ENCODE measurements around the gene PPP1R16B.

PPP1R16B gene

DNA sequence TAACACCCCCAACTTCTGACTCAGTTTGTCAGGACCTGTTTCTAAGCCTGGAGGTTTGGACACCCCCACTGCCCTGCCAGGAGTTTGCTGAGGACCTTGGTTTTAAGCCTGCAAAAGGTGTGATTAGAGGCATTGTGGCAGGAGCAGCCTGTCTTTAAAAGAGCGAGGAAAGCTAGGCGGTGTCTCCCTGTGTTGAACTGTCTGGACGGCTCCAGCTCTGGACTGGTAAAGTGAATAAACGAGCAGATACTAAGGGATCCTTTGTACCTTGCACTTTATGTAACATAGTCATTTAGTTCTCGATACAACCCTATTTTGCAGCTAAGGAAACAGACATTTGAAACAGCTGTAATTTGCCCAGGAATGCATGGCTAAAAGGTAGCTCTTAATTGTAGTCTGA, 135.1 kb downstream of the PPP1R16B start:
- TF ChIP-seq, protein P1, sequence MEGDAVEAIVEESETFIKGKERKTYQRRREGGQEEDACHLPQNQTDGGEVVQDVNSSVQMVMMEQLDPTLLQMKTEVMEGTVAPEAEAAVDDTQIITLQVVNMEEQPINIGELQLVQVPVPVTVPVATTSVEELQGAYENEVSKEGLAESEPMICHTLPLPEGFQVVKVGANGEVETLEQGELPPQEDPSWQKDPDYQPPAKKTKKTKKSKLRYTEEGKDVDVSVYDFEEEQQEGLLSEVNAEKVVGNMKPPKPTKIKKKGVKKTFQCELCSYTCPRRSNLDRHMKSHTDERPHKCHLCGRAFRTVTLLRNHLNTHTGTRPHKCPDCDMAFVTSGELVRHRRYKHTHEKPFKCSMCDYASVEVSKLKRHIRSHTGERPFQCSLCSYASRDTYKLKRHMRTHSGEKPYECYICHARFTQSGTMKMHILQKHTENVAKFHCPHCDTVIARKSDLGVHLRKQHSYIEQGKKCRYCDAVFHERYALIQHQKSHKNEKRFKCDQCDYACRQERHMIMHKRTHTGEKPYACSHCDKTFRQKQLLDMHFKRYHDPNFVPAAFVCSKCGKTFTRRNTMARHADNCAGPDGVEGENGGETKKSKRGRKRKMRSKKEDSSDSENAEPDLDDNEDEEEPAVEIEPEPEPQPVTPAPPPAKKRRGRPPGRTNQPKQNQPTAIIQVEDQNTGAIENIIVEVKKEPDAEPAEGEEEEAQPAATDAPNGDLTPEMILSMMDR (IDR thresholded peaks at IDR 0.05), result no peak
- Histone ChIP-seq H3K9me3 (no peaks in the 10 kb centered on the region), H3K4me1 (ENCODE audit: control insufficient read depth in 1 of 2, insufficient read depth in 1 of 2, low read depth in 1 of 2, low read length in 1 of 2) (no peaks in the 10 kb centered on the region), H3K4me3 (ENCODE audit: low read depth in 1 of 2, low read length in 1 of 2) (no peak overlapping the region), H3K36me3 (peaks cover 50% of the 10 kb centered on the region), H3K27ac (no peak overlapping the region), H3K27me3 (no peaks in the 10 kb centered on the region)

DNA sequence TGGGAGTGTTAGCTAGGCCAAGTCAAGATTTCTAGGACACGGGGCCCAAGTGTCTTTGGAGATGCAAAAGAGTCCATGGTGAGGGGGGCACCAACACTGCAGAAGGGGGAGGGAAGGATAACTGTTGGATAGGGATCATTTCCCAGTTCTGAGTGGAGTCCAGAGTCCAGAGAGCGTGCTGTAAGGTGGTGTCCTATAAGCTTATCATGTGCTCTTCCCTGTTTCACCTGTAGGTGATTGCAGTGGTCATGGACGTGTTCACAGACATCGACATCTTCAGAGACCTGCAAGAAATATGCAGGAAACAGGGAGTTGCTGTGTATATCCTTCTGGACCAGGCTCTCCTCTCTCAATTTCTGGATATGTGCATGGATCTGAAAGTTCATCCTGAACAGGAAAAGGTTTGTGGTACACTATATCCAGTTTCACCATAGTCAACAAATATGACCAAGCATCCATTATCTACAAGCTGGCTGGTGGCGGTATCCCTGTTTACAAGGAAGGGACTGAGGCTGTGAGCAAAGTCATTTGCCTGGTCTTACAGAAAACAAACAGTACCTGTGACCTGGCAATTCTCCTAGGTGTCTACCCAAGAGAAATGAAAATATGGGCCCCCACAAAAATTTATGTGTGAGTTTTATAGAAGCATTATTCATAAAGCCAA, 136.4 kb downstream of the PPP1R16B start:
- TF ChIP-seq, protein P1 (IDR thresholded peaks at IDR 0.05), result no peak
- H3K36me3 ChIP-seq, result peaks cover 50% of the 10 kb centered on the region

DNA sequence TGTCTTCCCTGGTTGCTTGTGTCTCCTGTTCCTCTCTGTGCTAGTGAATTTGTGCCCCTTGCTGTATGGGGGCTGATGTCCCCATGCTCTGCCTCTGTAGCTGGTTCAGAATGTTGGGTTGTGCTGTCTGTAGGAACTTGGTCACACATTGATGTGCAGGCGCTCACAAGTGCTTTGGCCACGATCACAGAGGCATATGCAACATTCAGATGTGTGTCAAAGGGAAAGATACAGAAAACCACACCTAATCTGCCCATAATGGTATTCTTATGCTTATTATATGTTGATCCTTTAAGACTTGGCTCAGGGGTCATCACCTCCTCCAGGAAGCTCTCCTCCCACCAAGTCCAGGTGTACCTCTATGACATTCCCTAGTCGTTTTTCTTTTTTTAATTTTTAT, 139.5 kb downstream of the PPP1R16B start:
- Histone ChIP-seq H3K9me3 (no peaks in the 10 kb centered on the region), H3K4me1 (ENCODE audit: control insufficient read depth in 1 of 2, insufficient read depth in 1 of 2, low read depth in 1 of 2, low read length in 1 of 2) (no peaks in the 10 kb centered on the region), H3K36me3 (peaks cover 55% of the 10 kb centered on the region), H3K4me3 (ENCODE audit: low read depth in 1 of 2, low read length in 1 of 2) (no peak overlapping the region), H3K27me3 (no peaks in the 10 kb centered on the region), H3K27ac (no peak overlapping the region)
- TF ChIP-seq, protein P1 (IDR thresholded peaks at IDR 0.05), result no peak

More for the DNA sequence above, 136.4 kb downstream of the PPP1R16B start:
- H3K4me3 ChIP-seq (ENCODE audit: low read depth in 1 of 2, low read length in 1 of 2), result no peak overlapping the region
- no peak overlapping the region for H3K27ac ChIP-seq
- H3K27me3 ChIP-seq, result no peaks in the 10 kb centered on the region
- no peaks in the 10 kb centered on the region for H3K4me1 ChIP-seq (ENCODE audit: control insufficient read depth in 1 of 2, insufficient read depth in 1 of 2, low read depth in 1 of 2, low read length in 1 of 2)
- H3K9me3 ChIP-seq, result no peaks in the 10 kb centered on the region

DNA sequence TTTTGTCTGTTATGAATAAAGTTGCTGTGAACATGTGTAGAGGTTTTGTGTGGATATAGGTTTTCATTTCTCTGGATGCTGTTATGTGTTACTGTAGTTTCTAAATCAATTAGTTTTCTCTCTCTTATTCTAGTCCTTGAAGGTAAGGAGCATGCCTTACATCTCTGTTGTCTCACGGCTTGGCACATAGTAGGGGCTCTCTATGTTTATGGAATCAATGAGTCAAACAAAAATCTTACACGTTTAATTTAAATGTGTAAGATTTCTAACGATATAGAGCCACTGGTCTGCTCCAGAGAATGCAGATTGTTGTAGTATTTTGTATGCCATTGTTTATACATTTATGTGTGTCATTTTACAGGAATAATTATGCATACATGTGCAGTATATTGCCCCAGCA, 141.3 kb downstream of the PPP1R16B start:
- H3K9me3 ChIP-seq, result no peaks in the 10 kb centered on the region
- TF ChIP-seq, protein P1 (IDR thresholded peaks at IDR 0.05), result no peak
- no peaks in the 10 kb centered on the region for H3K27me3 ChIP-seq
- no peaks in the 10 kb centered on the region for H3K4me1 ChIP-seq (ENCODE audit: control insufficient read depth in 1 of 2, insufficient read depth in 1 of 2, low read depth in 1 of 2, low read length in 1 of 2)
- no peak overlapping the region for H3K27ac ChIP-seq
- no peak overlapping the region for H3K4me3 ChIP-seq (ENCODE audit: low read depth in 1 of 2, low read length in 1 of 2)
- H3K36me3 ChIP-seq, result peaks cover 61% of the 10 kb centered on the region

DNA sequence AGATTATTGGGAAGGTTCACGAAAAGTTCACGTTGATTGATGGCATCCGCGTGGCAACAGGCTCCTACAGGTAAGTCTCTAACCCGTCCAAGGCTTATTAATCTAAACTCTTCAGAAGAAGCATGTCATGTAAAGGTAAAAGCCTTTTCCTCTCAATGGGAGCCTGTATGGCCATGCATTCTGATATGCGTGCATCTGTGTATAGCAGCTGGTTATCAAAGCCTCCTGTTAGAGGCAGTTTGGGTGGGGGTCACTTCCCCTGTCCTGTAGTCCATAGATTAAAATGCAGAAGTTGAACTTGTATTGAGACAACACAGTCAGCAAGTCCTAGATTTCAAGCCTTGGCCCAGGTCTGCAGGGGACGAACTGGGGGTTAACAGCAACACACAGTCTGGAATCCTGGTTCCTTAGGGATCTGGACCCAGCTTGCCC, 142.4 kb downstream of the PPP1R16B start:
- no peak overlapping the region for H3K27ac ChIP-seq
- TF ChIP-seq, protein P1 (IDR thresholded peaks at IDR 0.05), result no peak
- H3K36me3 ChIP-seq, result peaks cover 63% of the 10 kb centered on the region
- H3K9me3 ChIP-seq, result no peaks in the 10 kb centered on the region
- H3K4me1 ChIP-seq (ENCODE audit: control insufficient read depth in 1 of 2, insufficient read depth in 1 of 2, low read depth in 1 of 2, low read length in 1 of 2), result no peaks in the 10 kb centered on the region
- no peaks in the 10 kb centered on the region for H3K27me3 ChIP-seq
- no peak overlapping the region for H3K4me3 ChIP-seq (ENCODE audit: low read depth in 1 of 2, low read length in 1 of 2)

Measured in neutrophil (primary cell).